Esophagus (tissue), 2 donors: ENCODE measurements around the gene DCDC2. TPM values are rescaled to one million over a fixed set of nuclear protein-coding genes. Genes with fewer than 3 reads are reported as not detected.
"Not testable (repeated sequence)": the region's sequence is repeated elsewhere in the genome, so short reads cannot be mapped to it uniquely, and the experiment has no call there.

Experiments
- H3K27ac ChIP-seq, 2 donors: one replicate each; pipeline ENCODE4 v1.5.1; 2013; ENCODE audit warnings: low read depth in 2 of 2, mild to moderate bottlenecking in 2 of 2, inconsistent platforms in 1 of 2, low read length in 1 of 2, moderate library complexity in 1 of 2
- H3K27me3 ChIP-seq, 2 donors: one replicate each; pipeline ENCODE4 v1.6.1; 2013; ENCODE audit warnings: low read length in 2 of 2, control low read depth in 1 of 2, mild to moderate bottlenecking in 1 of 2; ENCODE audit not compliant: insufficient read depth in 2 of 2, control insufficient read depth in 1 of 2
- H3K36me3 ChIP-seq, 2 donors: one replicate each; pipeline ENCODE4 v1.6.1; 2013; ENCODE audit warnings: low read length in 1 of 2; ENCODE audit not compliant: control insufficient read depth in 2 of 2, insufficient read depth in 2 of 2
- H3K4me1 ChIP-seq, 2 donors: one replicate each; pipeline ENCODE4 v1.6.1; 2013; ENCODE audit warnings: low read length in 1 of 2; ENCODE audit not compliant: control insufficient read depth in 2 of 2, insufficient read depth in 2 of 2
- H3K4me3 ChIP-seq, 2 donors: one replicate each; pipeline ENCODE4 v1.5.1; 2013; ENCODE audit warnings: low read length in 2 of 2, mild to moderate bottlenecking in 2 of 2, low read depth in 1 of 2, moderate library complexity in 1 of 2
- H3K9me3 ChIP-seq, 2 donors: one replicate each; pipeline ENCODE4 v1.6.1; 2013; ENCODE audit warnings: mild to moderate bottlenecking in 2 of 2, low read depth in 1 of 2, low read length in 1 of 2, moderate library complexity in 1 of 2; ENCODE audit not compliant: control insufficient read depth in 2 of 2, insufficient read depth in 1 of 2
- WGBS, 2 donors: extraction: QIAGEN DNeasy Blood & Tissue Kit; methylation state at CpG; one replicate each; pipeline ENCODE4 v1.1.7; 2013; 5-methylcytosine and 5-hydroxymethylcytosine counted together
- polyA plus RNA-seq, 2 donors: library from polyadenylated mRNA; stranded (reverse); fragments of 200-250 nt; gene quantifications; one replicate each; pipeline ENCODE4 v1.2.3, GENCODE V29; 2013
- donor health status: healthy with polysubstance abuse.
- donor health status: Bipolar disorder and iron deficiency.

The DCDC2 gene
- polyA plus RNA-seq, 2 donors: under 0.01 to 0.02 TPM

GRCh38 chr6:24313251-24314141 lies 44.4 kb downstream of the DCDC2 start:
- WGBS, 2 donors: 39 to 47% methylated on average over 6 of the region's 6 CpGs
- H3K36me3 ChIP-seq: no peaks in the 10 kb centered on the region
- no peaks in the 10 kb centered on the region for H3K27me3 ChIP-seq
- H3K4me1 ChIP-seq: no peaks in the 10 kb centered on the region
- no peaks in the 10 kb centered on the region for H3K9me3 ChIP-seq
- no peak overlapping the region for H3K27ac ChIP-seq
- H3K4me3 ChIP-seq: no peak overlapping the region

- not testable (repeated sequence) for H3K36me3 ChIP-seq, H3K27ac ChIP-seq, H3K4me3 ChIP-seq, H3K4me1 ChIP-seq, H3K9me3 ChIP-seq, H3K27me3 ChIP-seq
- 84 to 87% methylated on average over 4 of the region's 4 CpGs for WGBS, 2 donors
These were observed 46.1 kb downstream of the DCDC2 start for GRCh38 chr6:24311775-24312174.

GRCh38 chr6:24307881-24308280 lies 50.0 kb downstream of the DCDC2 start:
- no peak overlapping the region for H3K27ac ChIP-seq
- no peaks in the 10 kb centered on the region for H3K36me3 ChIP-seq
- no peaks in the 10 kb centered on the region for H3K27me3 ChIP-seq
- H3K9me3 ChIP-seq: no peaks in the 10 kb centered on the region
- 54 to 69% methylated on average over 1 of the region's 1 CpG for WGBS, 2 donors
- H3K4me1 ChIP-seq: no peaks in the 10 kb centered on the region
- no peak overlapping the region for H3K4me3 ChIP-seq

- Histone ChIP-seq H3K36me3 (no peaks in the 10 kb centered on the region), H3K9me3 (no peaks in the 10 kb centered on the region), H3K4me3 (no peak overlapping the region), H3K27me3 (no peaks in the 10 kb centered on the region), H3K27ac (no peak overlapping the region), H3K4me1 (no peaks in the 10 kb centered on the region)
- 47 to 49% methylated on average over 1 of the region's 1 CpG for WGBS, 2 donors
These were observed 50.9 kb downstream of the DCDC2 start for GRCh38 chr6:24306936-24307335.

GRCh38 chr6:24306038-24306437 lies 51.8 kb downstream of the DCDC2 start:
- WGBS, 2 donors: 80 to 89% methylated on average over 4 of the region's 4 CpGs
- Histone ChIP-seq H3K27me3 (no peaks in the 10 kb centered on the region), H3K36me3 (no peaks in the 10 kb centered on the region), H3K4me3 (no peak overlapping the region), H3K9me3 (no peaks in the 10 kb centered on the region), H3K27ac (no peak overlapping the region), H3K4me1 (no peaks in the 10 kb centered on the region)

- 53 to 88% methylated on average over 1 of the region's 1 CpG for WGBS, 2 donors
- Histone ChIP-seq H3K4me1 (no peaks in the 10 kb centered on the region), H3K36me3 (no peaks in the 10 kb centered on the region), H3K27ac (no peak overlapping the region), H3K4me3 (no peak overlapping the region), H3K9me3 (peaks cover 0 to 3% of the 10 kb centered on the region in 2 donors), H3K27me3 (no peaks in the 10 kb centered on the region)
These were observed 60.9 kb downstream of the DCDC2 start for GRCh38 chr6:24296944-24297343.

- H3K36me3 ChIP-seq, H3K27ac ChIP-seq, H3K4me3 ChIP-seq, H3K27me3 ChIP-seq, H3K9me3 ChIP-seq, H3K4me1 ChIP-seq: not testable (repeated sequence)
- WGBS, 2 donors: 94 to 96% methylated on average over 2 of the region's 2 CpGs
These were observed 64.0 kb downstream of the DCDC2 start for GRCh38 chr6:24293852-24294251.

- Histone ChIP-seq H3K4me3 (no peak overlapping the region), H3K9me3 (no peaks in the 10 kb centered on the region), H3K36me3 (no peaks in the 10 kb centered on the region), H3K4me1 (no peaks in the 10 kb centered on the region), H3K27ac (no peak overlapping the region), H3K27me3 (no peaks in the 10 kb centered on the region)
- 90 to 94% methylated on average over 5 of the region's 5 CpGs for WGBS, 2 donors
These were observed 70.6 kb downstream of the DCDC2 start for GRCh38 chr6:24287239-24287638.

GRCh38 chr6:24284006-24284405 lies 73.9 kb downstream of the DCDC2 start:
- WGBS, 2 donors: 76 to 78% methylated on average over 10 of the region's 10 CpGs
- Histone ChIP-seq H3K4me1 (no peaks in the 10 kb centered on the region), H3K27me3 (no peaks in the 10 kb centered on the region), H3K27ac (no peak overlapping the region), H3K4me3 (no peak overlapping the region), H3K9me3 (no peaks in the 10 kb centered on the region), H3K36me3 (no peaks in the 10 kb centered on the region)
